Type B pancreatic cell (in vitro differentiated cells): Measurements from ENCODE around the gene PDE1A. TPM values are rescaled to one million over a fixed set of nuclear protein-coding genes. Genes with fewer than 3 reads are reported as not detected.

ENCODE experiments used
- DNase-seq: peaks from one replicate; pipeline ENCODE4 v3.0.0; 2021; ENCODE audit warnings: mixed read lengths; ENCODE audit not compliant: unreplicated experiment; ENCODE audit errors: extremely low spot score
- H3K27ac Mint-ChIP-seq: 2 replicates; pipeline ENCODE4 v1.8.0; 2021; ENCODE audit warnings: mild to moderate bottlenecking, mixed read lengths
- H3K27me3 Mint-ChIP-seq: 2 replicates; pipeline ENCODE4 v1.8.0; 2021; ENCODE audit warnings: mixed read lengths
- H3K36me3 Mint-ChIP-seq: 2 replicates; pipeline ENCODE4 v1.8.0; 2021; ENCODE audit warnings: mixed read lengths
- H3K4me1 Mint-ChIP-seq: one replicate; pipeline ENCODE4 v1.8.0; 2021; ENCODE audit warnings: mixed read lengths; ENCODE audit not compliant: unreplicated experiment
- H3K4me3 Mint-ChIP-seq: 2 replicates; pipeline ENCODE4 v1.8.0; 2021; ENCODE audit warnings: mild to moderate bottlenecking, mixed read lengths
- H3K9me3 Mint-ChIP-seq: 2 replicates; pipeline ENCODE4 v1.8.0; 2021; ENCODE audit warnings: mixed read lengths
- CTCF ChIP-seq: fragments of 200-600 bp; sonication (generic); conservative IDR thresholded peaks from 2 replicates; pipeline ENCODE4 v1.5.0; 2021; ENCODE audit warnings: antibody characterized with exemption, mild to moderate bottlenecking
- total RNA-seq: library from RNA; stranded (reverse); gene quantifications from 2 replicates; pipeline ENCODE4 v1.2.1, GENCODE V29; 2021; ENCODE audit warnings: low replicate concordance

PDE1A gene
- total RNA-seq, 1 donor from 2014 or later: 3.6 TPM

GRCh38 chr2:182261860-182262387, 164.9 kb downstream of the PDE1A start:
- no peaks in the 10 kb centered on the region for H3K36me3 Mint-ChIP-seq
- H3K9me3 Mint-ChIP-seq: no peaks in the 10 kb centered on the region
- H3K27ac Mint-ChIP-seq: no peak overlapping the region
- no peaks in the 10 kb centered on the region for H3K4me1 Mint-ChIP-seq
- no peak for TF ChIP-seq CTCF
- H3K27me3 Mint-ChIP-seq: no peaks in the 10 kb centered on the region
- no peak overlapping the region for H3K4me3 Mint-ChIP-seq
- DNase-seq: no peak

- H3K4me3 Mint-ChIP-seq: no peak overlapping the region
- H3K4me1 Mint-ChIP-seq: no peaks in the 10 kb centered on the region
- no peaks in the 10 kb centered on the region for H3K36me3 Mint-ChIP-seq
- no peaks in the 10 kb centered on the region for H3K27me3 Mint-ChIP-seq
- TF ChIP-seq CTCF: no peak
- H3K27ac Mint-ChIP-seq: no peak overlapping the region
- no peaks in the 10 kb centered on the region for H3K9me3 Mint-ChIP-seq
- no peak for DNase-seq
Observed at GRCh38 chr2:182259629-182260150, 167.1 kb downstream of the PDE1A start.

- no peak for DNase-seq
- no peaks in the 10 kb centered on the region for H3K27me3 Mint-ChIP-seq
- no peaks in the 10 kb centered on the region for H3K9me3 Mint-ChIP-seq
- no peak overlapping the region for H3K4me3 Mint-ChIP-seq
- H3K27ac Mint-ChIP-seq: no peak overlapping the region
- TF ChIP-seq CTCF: no peak
- no peaks in the 10 kb centered on the region for H3K36me3 Mint-ChIP-seq
- no peaks in the 10 kb centered on the region for H3K4me1 Mint-ChIP-seq
Observed at GRCh38 chr2:182252534-182252933, 174.3 kb downstream of the PDE1A start.

- no peaks in the 10 kb centered on the region for H3K27me3 Mint-ChIP-seq
- no peak for TF ChIP-seq CTCF
- H3K4me1 Mint-ChIP-seq: no peaks in the 10 kb centered on the region
- no peak overlapping the region for H3K4me3 Mint-ChIP-seq
- H3K9me3 Mint-ChIP-seq: no peaks in the 10 kb centered on the region
- no peaks in the 10 kb centered on the region for H3K36me3 Mint-ChIP-seq
- no peak for DNase-seq
- no peak overlapping the region for H3K27ac Mint-ChIP-seq
Observed at GRCh38 chr2:182248898-182249297, 177.9 kb downstream of the PDE1A start.

GRCh38 chr2:182248362-182248761, 178.5 kb downstream of the PDE1A start:
- Mint-ChIP-seq H3K4me3 (no peak overlapping the region), H3K36me3 (no peaks in the 10 kb centered on the region), H3K9me3 (no peaks in the 10 kb centered on the region), H3K27me3 (no peaks in the 10 kb centered on the region), H3K27ac (no peak overlapping the region), H3K4me1 (no peaks in the 10 kb centered on the region)
- no peak for TF ChIP-seq CTCF
- DNase-seq: no peak

GRCh38 chr2:182247831-182248230, 179.0 kb downstream of the PDE1A start:
- Mint-ChIP-seq H3K4me1 (no peaks in the 10 kb centered on the region), H3K27me3 (no peaks in the 10 kb centered on the region), H3K9me3 (no peaks in the 10 kb centered on the region), H3K4me3 (no peak overlapping the region), H3K27ac (no peak overlapping the region), H3K36me3 (no peaks in the 10 kb centered on the region)
- DNase-seq: no peak
- no peak for TF ChIP-seq CTCF
